GM12892 (cell line): Measurements from ENCODE around the gene GDF15.

Source experiments
- POLR2AphosphoS5 ChIP-seq: IDR thresholded peaks from 2 replicates; pipeline ENCODE4 v1.6.1; 2011; ENCODE audit warnings: low read depth, low read length, control low read depth
- TAF1 ChIP-seq: IDR thresholded peaks from 2 replicates; pipeline ENCODE4 v1.6.1; 2011; ENCODE audit warnings: low read depth, mild to moderate bottlenecking, control low read depth, low read length, borderline replicate concordance

DNA sequence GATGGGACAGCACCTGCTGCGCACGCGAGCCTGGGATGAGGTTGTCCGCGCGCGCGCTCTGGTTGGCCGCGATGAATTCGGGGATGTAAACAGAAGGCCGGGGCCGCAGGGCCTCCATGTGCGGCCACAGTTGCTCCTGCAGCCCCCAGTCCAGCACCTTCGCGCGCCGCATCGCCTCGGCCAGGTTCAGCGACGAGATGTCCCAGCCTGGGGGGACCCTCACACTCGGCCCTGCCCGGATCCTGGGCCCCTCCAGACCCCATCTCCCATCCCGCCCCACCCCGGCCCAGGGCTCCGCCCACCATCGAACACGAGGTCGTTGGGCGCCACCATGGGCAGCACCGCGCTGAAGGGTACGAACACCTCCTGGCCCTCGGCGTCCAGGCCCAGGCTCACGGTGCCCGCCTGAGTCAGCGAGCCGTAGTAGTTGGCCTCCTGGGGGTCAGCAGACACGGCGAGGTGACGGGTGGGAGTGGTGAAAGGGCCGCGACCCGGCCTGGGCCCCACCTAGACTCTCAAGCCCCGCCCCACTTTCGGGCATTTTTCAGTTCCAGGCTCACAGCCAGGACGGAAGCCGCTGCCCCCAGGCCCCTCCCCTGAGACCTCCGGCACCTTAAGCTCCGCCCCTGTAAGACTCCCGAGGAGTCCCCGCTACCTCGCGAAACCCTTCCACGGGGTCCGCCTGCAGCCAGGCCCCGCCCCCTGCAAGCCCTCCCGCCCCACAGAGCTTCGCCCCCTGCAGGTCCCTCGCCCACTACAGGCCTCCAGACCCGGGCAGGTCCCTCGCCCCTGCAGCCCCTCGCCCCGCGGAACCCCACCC is 50.9 kb downstream of the GDF15 start:
- TF ChIP-seq TAF1 (no peak), POLR2AphosphoS5 (no peak)
